ENCODE data around the gene ESR2.
"Not testable (repeated sequence)": the region's sequence is repeated elsewhere in the genome, so short reads cannot be mapped to it uniquely, and the experiment has no call there.

The ESR2 gene

GRCh38 chr14:64081174-64081746 is 212.9 kb downstream of the ESR2 start:
- DNase-seq (ENCODE audit: low spot score) = no peak

- DNase-seq (ENCODE audit: low spot score) = no peak
Measured at GRCh38 chr14:64080452-64080851, 213.7 kb downstream of the ESR2 start.

- DNase-seq (ENCODE audit: low spot score) = no peak
Measured at GRCh38 chr14:64075613-64076005, 218.6 kb downstream of the ESR2 start.

- DNase-seq (ENCODE audit: low spot score) = no peak
Measured at GRCh38 chr14:64074961-64075612, 219.1 kb downstream of the ESR2 start.

GRCh38 chr14:64069634-64070359 is 224.4 kb downstream of the ESR2 start:
- no peak for DNase-seq (ENCODE audit: low spot score)

GRCh38 chr14:64064447-64064846 is 229.7 kb downstream of the ESR2 start:
- no peak for DNase-seq (ENCODE audit: low spot score)

GRCh38 chr14:64062381-64063115 is 231.6 kb downstream of the ESR2 start:
- no peak for DNase-seq (ENCODE audit: low spot score)

- DNase-seq (ENCODE audit: low spot score) = no peak
Measured at GRCh38 chr14:64061706-64062105, 232.5 kb downstream of the ESR2 start.

GRCh38 chr14:64061115-64061514 is 233.1 kb downstream of the ESR2 start:
- no peak for DNase-seq (ENCODE audit: low spot score)

GRCh38 chr14:64060648-64061096 is 233.5 kb downstream of the ESR2 start:
- no peak for DNase-seq (ENCODE audit: low spot score)

GRCh38 chr14:64060199-64060545 is 234.0 kb downstream of the ESR2 start:
- no peak for DNase-seq (ENCODE audit: low spot score)

GRCh38 chr14:64059454-64060198 is 234.5 kb downstream of the ESR2 start:
- no peak for DNase-seq (ENCODE audit: low spot score)

GRCh38 chr14:64053694-64054669 is 240.2 kb downstream of the ESR2 start:
- no peak for DNase-seq (ENCODE audit: low spot score)

GRCh38 chr14:64049616-64050381 is 244.4 kb downstream of the ESR2 start:
- no peak for DNase-seq (ENCODE audit: low spot score)

- no peak for DNase-seq (ENCODE audit: low spot score)
Measured at GRCh38 chr14:64045091-64045490, 249.1 kb downstream of the ESR2 start.

GRCh38 chr14:64043296-64043695 is 250.9 kb downstream of the ESR2 start:
- DNase-seq (ENCODE audit: low spot score) = not testable (repeated sequence)

- DNase-seq (ENCODE audit: low spot score) = no peak
Measured at GRCh38 chr14:64040044-64040443, 254.1 kb downstream of the ESR2 start.

GRCh38 chr14:64038841-64039542 is 255.2 kb downstream of the ESR2 start:
- no peak for DNase-seq (ENCODE audit: low spot score)
